HEK293 (cell line): ENCODE data around the gene PATE4.
"Not testable (repeated sequence)": the region's sequence is repeated elsewhere in the genome, so short reads cannot be mapped to it uniquely, and the experiment has no call there.

Experiments used
- BCL11B ChIP-seq: fragments of 450-650 bp; formaldehyde crosslinking; IDR thresholded peaks from 2 replicates; pipeline ENCODE4 v1.5.1; 2016; ENCODE audit warnings: low read depth, missing biosample characterization, missing genetic modification characterization
- HOXD13 ChIP-seq: sonication (generic); formaldehyde crosslinking; IDR thresholded peaks from 2 replicates; pipeline ENCODE4 v1.8.0; 2022; ENCODE audit warnings: missing genetic modification reagents, borderline replicate concordance
- MZF1 ChIP-seq: fragments of 450-650 bp; formaldehyde crosslinking; IDR thresholded peaks from 2 replicates; pipeline ENCODE4 v1.5.1; 2017; ENCODE audit warnings: missing biosample characterization, missing genetic modification characterization, borderline replicate concordance
- SETDB1 ChIP-seq: IDR thresholded peaks from one replicate; pipeline ENCODE4 v1.6.1; 2017; ENCODE audit warnings: mild to moderate bottlenecking, low read length, moderate library complexity, mixed read lengths; ENCODE audit not compliant: insufficient read length
- ZFP3 ChIP-seq: fragments of 450-650 bp; formaldehyde crosslinking; IDR thresholded peaks from 2 replicates; pipeline ENCODE4 v1.5.1; 2016; ENCODE audit warnings: low read depth, missing biosample characterization, missing genetic modification characterization
- ZNF155 ChIP-seq: fragments of 450-650 bp; formaldehyde crosslinking; IDR thresholded peaks from 2 replicates; pipeline ENCODE4 v1.5.1; 2016; ENCODE audit warnings: missing biosample characterization, missing genetic modification characterization
- ZNF16 ChIP-seq: fragments of 450-650 bp; formaldehyde crosslinking; IDR thresholded peaks from 2 replicates; pipeline ENCODE4 v1.5.1; 2016; ENCODE audit warnings: low read depth, missing biosample characterization, missing genetic modification characterization
- ZNF701 ChIP-seq: fragments of 450-650 bp; formaldehyde crosslinking; IDR thresholded peaks from 2 replicates; pipeline ENCODE4 v1.5.1; 2016; ENCODE audit warnings: missing biosample characterization, missing genetic modification characterization
- TF ChIP-seq, protein P1 (sequence below): fragments of 450-650 bp; formaldehyde crosslinking; IDR thresholded peaks from 2 replicates; pipeline ENCODE4 v1.5.1; 2016; ENCODE audit warnings: missing biosample characterization, missing genetic modification characterization, low read depth
- TF ChIP-seq, protein P2 (sequence below): fragments of 450-650 bp; formaldehyde crosslinking; IDR thresholded peaks from 2 replicates; pipeline ENCODE4 v1.5.1; 2016; ENCODE audit warnings: missing biosample characterization, missing genetic modification characterization
- TF ChIP-seq, protein P3 (sequence below): fragments of 450-650 bp; formaldehyde crosslinking; IDR thresholded peaks from 2 replicates; pipeline ENCODE4 v1.5.1; 2017; ENCODE audit warnings: missing biosample characterization, missing genetic modification characterization
- TF ChIP-seq, protein P4 (sequence below): sonication (generic); formaldehyde crosslinking; IDR thresholded peaks from 2 replicates; pipeline ENCODE4 v1.8.1; 2022; ENCODE audit warnings: mild to moderate bottlenecking, moderate library complexity, missing genetic modification reagents
- TF ChIP-seq, protein P5 (sequence below): IDR thresholded peaks from 2 replicates; pipeline ENCODE4 v1.6.1; 2011; ENCODE audit warnings: mild to moderate bottlenecking, low read depth, low read length, borderline replicate concordance

DNA sequence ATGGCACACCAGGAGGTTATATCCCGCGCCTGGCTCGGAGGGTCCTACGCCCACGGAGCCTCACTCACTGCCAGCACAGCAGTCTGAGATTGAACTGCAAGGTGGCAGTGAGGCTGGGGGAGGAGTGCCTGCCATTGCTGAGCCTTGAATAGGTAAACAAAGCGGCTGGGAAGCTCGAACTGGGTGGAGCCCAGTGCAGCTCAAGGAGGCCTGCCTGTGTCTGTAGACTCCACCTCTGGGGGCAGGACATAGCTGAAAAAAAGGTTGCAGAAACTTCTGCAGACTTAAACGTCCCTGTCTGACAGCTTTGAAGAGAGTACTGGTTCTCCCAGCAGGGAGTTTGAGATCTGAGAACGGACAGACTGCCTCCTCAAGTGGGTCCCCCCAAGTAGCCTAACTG lies 24.6 kb downstream of the PATE4 start:
- TF ChIP-seq, protein P1, sequence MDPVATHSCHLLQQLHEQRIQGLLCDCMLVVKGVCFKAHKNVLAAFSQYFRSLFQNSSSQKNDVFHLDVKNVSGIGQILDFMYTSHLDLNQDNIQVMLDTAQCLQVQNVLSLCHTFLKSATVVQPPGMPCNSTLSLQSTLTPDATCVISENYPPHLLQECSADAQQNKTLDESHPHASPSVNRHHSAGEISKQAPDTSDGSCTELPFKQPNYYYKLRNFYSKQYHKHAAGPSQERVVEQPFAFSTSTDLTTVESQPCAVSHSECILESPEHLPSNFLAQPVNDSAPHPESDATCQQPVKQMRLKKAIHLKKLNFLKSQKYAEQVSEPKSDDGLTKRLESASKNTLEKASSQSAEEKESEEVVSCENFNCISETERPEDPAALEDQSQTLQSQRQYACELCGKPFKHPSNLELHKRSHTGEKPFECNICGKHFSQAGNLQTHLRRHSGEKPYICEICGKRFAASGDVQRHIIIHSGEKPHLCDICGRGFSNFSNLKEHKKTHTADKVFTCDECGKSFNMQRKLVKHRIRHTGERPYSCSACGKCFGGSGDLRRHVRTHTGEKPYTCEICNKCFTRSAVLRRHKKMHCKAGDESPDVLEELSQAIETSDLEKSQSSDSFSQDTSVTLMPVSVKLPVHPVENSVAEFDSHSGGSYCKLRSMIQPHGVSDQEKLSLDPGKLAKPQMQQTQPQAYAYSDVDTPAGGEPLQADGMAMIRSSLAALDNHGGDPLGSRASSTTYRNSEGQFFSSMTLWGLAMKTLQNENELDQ (tag by site-specific recombination) = not testable (repeated sequence)
- not testable (repeated sequence) for TF ChIP-seq ZFP3 (tag by site-specific recombination); ZNF155 (tag by site-specific recombination); ZNF701 (tag by site-specific recombination); HOXD13 (CRISPR knock-in tag); BCL11B (tag by site-specific recombination); MZF1 (tag by site-specific recombination); ZNF16 (tag by site-specific recombination); SETDB1
- TF ChIP-seq, protein P2, sequence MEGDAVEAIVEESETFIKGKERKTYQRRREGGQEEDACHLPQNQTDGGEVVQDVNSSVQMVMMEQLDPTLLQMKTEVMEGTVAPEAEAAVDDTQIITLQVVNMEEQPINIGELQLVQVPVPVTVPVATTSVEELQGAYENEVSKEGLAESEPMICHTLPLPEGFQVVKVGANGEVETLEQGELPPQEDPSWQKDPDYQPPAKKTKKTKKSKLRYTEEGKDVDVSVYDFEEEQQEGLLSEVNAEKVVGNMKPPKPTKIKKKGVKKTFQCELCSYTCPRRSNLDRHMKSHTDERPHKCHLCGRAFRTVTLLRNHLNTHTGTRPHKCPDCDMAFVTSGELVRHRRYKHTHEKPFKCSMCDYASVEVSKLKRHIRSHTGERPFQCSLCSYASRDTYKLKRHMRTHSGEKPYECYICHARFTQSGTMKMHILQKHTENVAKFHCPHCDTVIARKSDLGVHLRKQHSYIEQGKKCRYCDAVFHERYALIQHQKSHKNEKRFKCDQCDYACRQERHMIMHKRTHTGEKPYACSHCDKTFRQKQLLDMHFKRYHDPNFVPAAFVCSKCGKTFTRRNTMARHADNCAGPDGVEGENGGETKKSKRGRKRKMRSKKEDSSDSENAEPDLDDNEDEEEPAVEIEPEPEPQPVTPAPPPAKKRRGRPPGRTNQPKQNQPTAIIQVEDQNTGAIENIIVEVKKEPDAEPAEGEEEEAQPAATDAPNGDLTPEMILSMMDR = not testable (repeated sequence)
- TF ChIP-seq, protein P3, sequence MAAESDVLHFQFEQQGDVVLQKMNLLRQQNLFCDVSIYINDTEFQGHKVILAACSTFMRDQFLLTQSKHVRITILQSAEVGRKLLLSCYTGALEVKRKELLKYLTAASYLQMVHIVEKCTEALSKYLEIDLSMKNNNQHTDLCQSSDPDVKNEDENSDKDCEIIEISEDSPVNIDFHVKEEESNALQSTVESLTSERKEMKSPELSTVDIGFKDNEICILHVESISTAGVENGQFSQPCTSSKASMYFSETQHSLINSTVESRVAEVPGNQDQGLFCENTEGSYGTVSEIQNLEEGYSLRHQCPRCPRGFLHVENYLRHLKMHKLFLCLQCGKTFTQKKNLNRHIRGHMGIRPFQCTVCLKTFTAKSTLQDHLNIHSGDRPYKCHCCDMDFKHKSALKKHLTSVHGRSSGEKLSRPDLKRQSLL (tag by site-specific recombination) = not testable (repeated sequence)
- TF ChIP-seq, protein P4, sequence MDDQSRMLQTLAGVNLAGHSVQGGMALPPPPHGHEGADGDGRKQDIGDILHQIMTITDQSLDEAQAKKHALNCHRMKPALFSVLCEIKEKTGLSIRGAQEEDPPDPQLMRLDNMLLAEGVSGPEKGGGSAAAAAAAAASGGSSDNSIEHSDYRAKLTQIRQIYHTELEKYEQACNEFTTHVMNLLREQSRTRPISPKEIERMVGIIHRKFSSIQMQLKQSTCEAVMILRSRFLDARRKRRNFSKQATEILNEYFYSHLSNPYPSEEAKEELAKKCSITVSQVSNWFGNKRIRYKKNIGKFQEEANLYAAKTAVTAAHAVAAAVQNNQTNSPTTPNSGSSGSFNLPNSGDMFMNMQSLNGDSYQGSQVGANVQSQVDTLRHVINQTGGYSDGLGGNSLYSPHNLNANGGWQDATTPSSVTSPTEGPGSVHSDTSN (CRISPR knock-in tag) = not testable (repeated sequence)
- TF ChIP-seq, protein P5, sequence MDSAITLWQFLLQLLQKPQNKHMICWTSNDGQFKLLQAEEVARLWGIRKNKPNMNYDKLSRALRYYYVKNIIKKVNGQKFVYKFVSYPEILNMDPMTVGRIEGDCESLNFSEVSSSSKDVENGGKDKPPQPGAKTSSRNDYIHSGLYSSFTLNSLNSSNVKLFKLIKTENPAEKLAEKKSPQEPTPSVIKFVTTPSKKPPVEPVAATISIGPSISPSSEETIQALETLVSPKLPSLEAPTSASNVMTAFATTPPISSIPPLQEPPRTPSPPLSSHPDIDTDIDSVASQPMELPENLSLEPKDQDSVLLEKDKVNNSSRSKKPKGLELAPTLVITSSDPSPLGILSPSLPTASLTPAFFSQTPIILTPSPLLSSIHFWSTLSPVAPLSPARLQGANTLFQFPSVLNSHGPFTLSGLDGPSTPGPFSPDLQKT = not testable (repeated sequence)
